ENCODE data around the gene HS3ST5.
A peak's percentile ranks its signal among the peaks of the same experiment; 100 is the strongest.
"Not testable (repeated sequence)": the region's sequence is repeated elsewhere in the genome, so short reads cannot be mapped to it uniquely, and the experiment has no call there.

The HS3ST5 gene

DNA sequence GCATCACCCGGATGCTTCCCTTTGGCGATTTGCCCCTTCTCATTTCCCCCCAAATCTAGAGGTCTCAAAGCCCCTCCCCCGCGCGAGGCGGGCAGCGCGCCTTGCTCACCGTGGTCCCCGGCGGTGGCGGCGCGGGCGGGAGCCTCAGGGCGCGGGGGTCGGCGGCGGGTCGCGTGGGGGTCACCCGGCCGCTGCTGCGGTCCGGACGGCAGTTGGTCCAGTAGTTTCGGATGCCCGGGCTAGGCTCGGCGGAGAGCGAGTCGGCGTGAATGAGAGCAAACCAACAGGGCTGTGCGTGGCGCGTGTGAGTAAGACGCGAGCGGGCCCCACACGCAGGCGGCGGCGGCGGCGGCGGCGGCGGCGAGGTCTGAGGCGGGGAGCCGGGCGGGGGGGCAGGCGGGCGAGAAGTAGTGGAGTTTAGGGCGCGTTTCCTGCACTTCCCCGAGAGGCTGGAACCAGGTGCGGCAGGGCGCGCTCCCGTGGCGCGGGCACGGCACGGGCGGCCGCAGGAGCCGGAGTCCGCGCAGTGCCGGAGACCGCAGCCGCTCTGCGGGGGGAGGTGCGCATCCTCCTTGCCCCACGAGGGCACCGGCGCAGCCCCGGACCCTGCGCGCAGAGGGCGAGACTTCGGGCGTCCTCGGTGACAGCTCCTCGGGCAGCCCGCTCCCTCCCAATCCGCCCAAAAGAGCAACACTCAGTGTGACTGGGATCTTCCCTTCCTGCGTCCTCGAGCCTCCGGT, 567 bp downstream of the HS3ST5 start:
- TF ChIP-seq POLR2AphosphoS5 (IDR thresholded peaks at IDR 0.05; ENCODE audit: low read depth, low read length) (no peak), SPI1 (IDR thresholded peaks at IDR 0.05; ENCODE audit: low read depth, low read length) (no peak), POU2F2 (IDR thresholded peaks at IDR 0.05; ENCODE audit: low read depth, low read length) (no peak), POLR2A (IDR thresholded peaks at IDR 0.05; ENCODE audit: low read depth, low read length) (no peak), PAX5 (IDR thresholded peaks at IDR 0.05; ENCODE audit: insufficient read depth, low read length, severe bottlenecking) (no peak), TAF1 (IDR thresholded peaks at IDR 0.05; ENCODE audit: low read depth, low read length) (no peak)
- no peak for FAIRE-seq
- DNase-seq (ENCODE audit: insufficient read length, low spot score) = peak; percentile 23

DNA sequence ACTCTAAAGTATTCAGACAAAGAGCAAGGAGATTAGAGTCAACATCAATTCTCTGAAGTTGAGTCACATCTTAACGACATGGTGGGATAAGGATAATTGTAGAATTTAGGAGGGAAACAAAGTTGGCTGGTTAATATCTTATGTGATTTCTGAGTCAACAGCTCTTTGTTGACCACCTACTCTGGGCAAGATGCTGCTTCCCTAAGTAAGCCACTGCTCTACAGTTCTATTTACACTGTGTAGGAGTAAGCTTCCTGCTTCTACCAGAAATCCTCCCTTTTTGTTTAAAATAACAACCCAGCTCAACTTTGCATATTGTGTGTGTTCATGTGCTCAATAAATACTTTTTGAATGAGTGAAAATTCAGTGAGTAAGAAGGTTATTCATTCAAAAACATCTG, 3.1 kb downstream of the HS3ST5 start:
- no peak for FAIRE-seq
- TF ChIP-seq TAF1 (IDR thresholded peaks at IDR 0.05; ENCODE audit: low read depth, low read length) (no peak), POLR2A (IDR thresholded peaks at IDR 0.05; ENCODE audit: low read depth, low read length) (no peak), POLR2AphosphoS5 (IDR thresholded peaks at IDR 0.05; ENCODE audit: low read depth, low read length) (no peak), POU2F2 (IDR thresholded peaks at IDR 0.05; ENCODE audit: low read depth, low read length) (no peak), SPI1 (IDR thresholded peaks at IDR 0.05; ENCODE audit: low read depth, low read length) (no peak), PAX5 (IDR thresholded peaks at IDR 0.05; ENCODE audit: insufficient read depth, low read length, severe bottlenecking) (no peak)
- no peak for DNase-seq (ENCODE audit: insufficient read length, low spot score)

- FAIRE-seq (no peak), DNase-seq (ENCODE audit: insufficient read length, low spot score) (no peak)
- no peak for TF ChIP-seq POLR2A (IDR thresholded peaks at IDR 0.05; ENCODE audit: low read depth, low read length)
- TF ChIP-seq SPI1 (IDR thresholded peaks at IDR 0.05; ENCODE audit: low read depth, low read length) = no peak
- no peak for TF ChIP-seq POU2F2 (IDR thresholded peaks at IDR 0.05; ENCODE audit: low read depth, low read length)
- TF ChIP-seq PAX5 (IDR thresholded peaks at IDR 0.05; ENCODE audit: insufficient read depth, low read length, severe bottlenecking) = no peak
- TF ChIP-seq TAF1 (IDR thresholded peaks at IDR 0.05; ENCODE audit: low read depth, low read length) = no peak
- TF ChIP-seq POLR2AphosphoS5 (IDR thresholded peaks at IDR 0.05; ENCODE audit: low read depth, low read length) = no peak
Observed at GRCh38 chr6:114334237-114334636, 8.6 kb downstream of the HS3ST5 start.

DNA sequence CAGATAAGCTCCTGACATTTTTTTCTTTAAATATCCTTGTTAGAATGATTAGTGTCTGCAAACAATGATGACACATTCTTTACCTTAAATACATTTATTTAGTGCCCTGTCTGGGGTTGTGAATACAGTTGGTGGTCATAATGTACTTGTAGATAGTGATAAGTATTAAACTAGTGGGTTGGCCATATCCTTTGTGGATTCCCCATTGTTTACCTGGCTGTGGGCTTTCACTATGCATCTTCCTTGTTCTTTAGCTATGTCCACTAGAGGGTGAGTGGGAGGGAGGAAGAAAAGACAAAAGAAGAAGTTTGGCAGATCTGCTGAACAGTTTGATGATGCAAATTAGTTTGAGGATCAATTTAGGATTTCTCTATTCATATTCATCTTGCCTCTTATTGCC, 15.7 kb downstream of the HS3ST5 start:
- no peak for FAIRE-seq
- no peak for TF ChIP-seq SPI1 (IDR thresholded peaks at IDR 0.05; ENCODE audit: low read depth, low read length)
- no peak for TF ChIP-seq TAF1 (IDR thresholded peaks at IDR 0.05; ENCODE audit: low read depth, low read length)
- no peak for TF ChIP-seq POLR2AphosphoS5 (IDR thresholded peaks at IDR 0.05; ENCODE audit: low read depth, low read length)
- no peak for TF ChIP-seq POU2F2 (IDR thresholded peaks at IDR 0.05; ENCODE audit: low read depth, low read length)
- DNase-seq (ENCODE audit: insufficient read length, low spot score) = no peak

DNA sequence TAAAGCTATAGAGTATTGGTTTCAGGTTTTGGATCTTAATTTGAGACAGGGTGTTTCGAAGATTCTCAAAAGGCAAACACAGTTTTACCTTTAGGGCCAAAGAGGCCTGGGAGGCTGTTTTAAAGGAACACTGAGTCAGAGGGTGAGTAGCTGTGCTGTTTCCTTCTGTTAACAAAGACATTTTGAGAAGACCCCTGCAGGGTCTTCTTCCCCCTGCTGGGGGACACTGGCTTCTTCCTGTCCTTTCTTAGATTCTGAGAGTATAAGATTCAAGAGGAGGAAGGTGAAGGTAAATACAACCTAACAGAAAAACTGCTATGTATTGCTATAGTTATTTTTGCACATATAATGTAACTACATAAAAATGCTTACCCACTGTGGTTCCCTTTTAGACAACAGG, 19.0 kb downstream of the HS3ST5 start:
- FAIRE-seq = no peak
- TF ChIP-seq POLR2A (IDR thresholded peaks at IDR 0.05; ENCODE audit: low read depth, low read length) (no peak), TAF1 (IDR thresholded peaks at IDR 0.05; ENCODE audit: low read depth, low read length) (no peak), POU2F2 (IDR thresholded peaks at IDR 0.05; ENCODE audit: low read depth, low read length) (no peak), SPI1 (IDR thresholded peaks at IDR 0.05; ENCODE audit: low read depth, low read length) (no peak), PAX5 (IDR thresholded peaks at IDR 0.05; ENCODE audit: insufficient read depth, low read length, severe bottlenecking) (no peak), POLR2AphosphoS5 (IDR thresholded peaks at IDR 0.05; ENCODE audit: low read depth, low read length) (no peak)
- no peak for DNase-seq (ENCODE audit: insufficient read length, low spot score)

GRCh38 chr6:114319749-114320148, 23.1 kb downstream of the HS3ST5 start:
- no peak for FAIRE-seq
- TF ChIP-seq POLR2AphosphoS5 (IDR thresholded peaks at IDR 0.05; ENCODE audit: low read depth, low read length) (no peak), POLR2A (IDR thresholded peaks at IDR 0.05; ENCODE audit: low read depth, low read length) (no peak), SPI1 (IDR thresholded peaks at IDR 0.05; ENCODE audit: low read depth, low read length) (no peak), TAF1 (IDR thresholded peaks at IDR 0.05; ENCODE audit: low read depth, low read length) (no peak), PAX5 (IDR thresholded peaks at IDR 0.05; ENCODE audit: insufficient read depth, low read length, severe bottlenecking) (no peak), POU2F2 (IDR thresholded peaks at IDR 0.05; ENCODE audit: low read depth, low read length) (no peak)
- DNase-seq (ENCODE audit: insufficient read length, low spot score) = no peak

GRCh38 chr6:114315831-114316595, 26.8 kb downstream of the HS3ST5 start:
- DNase-seq (ENCODE audit: insufficient read length, low spot score) (no peak), FAIRE-seq (no peak)
- TF ChIP-seq POLR2A (IDR thresholded peaks at IDR 0.05; ENCODE audit: low read depth, low read length) = no peak

- not testable (repeated sequence) for DNase-seq (ENCODE audit: insufficient read length, low spot score); FAIRE-seq
Observed at GRCh38 chr6:114313816-114314215, 29.0 kb downstream of the HS3ST5 start.

- TF ChIP-seq POU2F2 (IDR thresholded peaks at IDR 0.05; ENCODE audit: low read depth, low read length) (no peak), PAX5 (IDR thresholded peaks at IDR 0.05; ENCODE audit: insufficient read depth, low read length, severe bottlenecking) (no peak), POLR2A (IDR thresholded peaks at IDR 0.05; ENCODE audit: low read depth, low read length) (no peak), SPI1 (IDR thresholded peaks at IDR 0.05; ENCODE audit: low read depth, low read length) (no peak), TAF1 (IDR thresholded peaks at IDR 0.05; ENCODE audit: low read depth, low read length) (no peak)
- DNase-seq (ENCODE audit: insufficient read length, low spot score) = no peak
- FAIRE-seq = no peak
Observed at GRCh38 chr6:114312931-114313330, 29.9 kb downstream of the HS3ST5 start.

DNA sequence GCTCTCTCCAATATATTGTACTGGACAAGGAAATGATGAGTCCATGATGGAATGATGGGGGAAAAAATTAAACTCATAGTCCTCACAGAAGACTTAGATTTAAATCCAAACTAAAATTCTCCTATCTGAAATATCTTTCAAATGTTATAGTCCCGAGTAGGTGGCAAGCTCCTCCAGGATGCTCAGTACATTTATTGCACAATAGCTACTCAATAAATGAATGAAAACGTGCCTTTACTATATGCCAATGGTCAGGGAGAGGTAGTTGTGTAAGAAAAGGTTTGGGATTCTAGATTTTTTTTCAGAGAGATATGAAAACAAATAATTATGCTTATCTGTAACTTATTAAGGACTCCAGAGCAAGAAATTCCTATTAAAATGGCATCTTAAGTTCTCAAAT, 32.8 kb downstream of the HS3ST5 start:
- FAIRE-seq (no peak), DNase-seq (ENCODE audit: insufficient read length, low spot score) (no peak)
- TF ChIP-seq SPI1 (IDR thresholded peaks at IDR 0.05; ENCODE audit: low read depth, low read length) (no peak), POU2F2 (IDR thresholded peaks at IDR 0.05; ENCODE audit: low read depth, low read length) (no peak), POLR2A (IDR thresholded peaks at IDR 0.05; ENCODE audit: low read depth, low read length) (no peak), POLR2AphosphoS5 (IDR thresholded peaks at IDR 0.05; ENCODE audit: low read depth, low read length) (no peak), PAX5 (IDR thresholded peaks at IDR 0.05; ENCODE audit: insufficient read depth, low read length, severe bottlenecking) (no peak), TAF1 (IDR thresholded peaks at IDR 0.05; ENCODE audit: low read depth, low read length) (no peak)
